Prostate gland (tissue), 2 donors: Measurements from ENCODE around the gene DENR.

Source experiments
- CTCF ChIP-seq, 4 experiments: fragments of 200-600 bp in 2 of 4; fragments of 450-650 bp in 2 of 4; sonication (generic) in 2 of 4; IDR thresholded peaks; 1 replicate in 3 of 4; 2 replicates in 1 of 4; pipeline ENCODE4 v1.5.1; 2016 to 2019; ENCODE audit warnings: antibody characterized with exemption in 4 of 4, mild to moderate bottlenecking in 2 of 4, moderate library complexity in 2 of 4
- POLR2A ChIP-seq: fragments of 450-650 bp; IDR thresholded peaks from one replicate; pipeline ENCODE4 v1.6.1; 2016; ENCODE audit warnings: antibody characterized with exemption, mild to moderate bottlenecking

GRCh38 chr12:122753319-122753650 lies 661 bp downstream of the DENR start:
- TF ChIP-seq CTCF (IDR thresholded peaks at IDR 0.05): no peak
- TF ChIP-seq POLR2A: no peak
